GM12891 (cell line): Measurements from ENCODE around the gene ZC3H4.

Source experiments
- DNase-seq: peaks from one replicate; pipeline ENCODE4 v3.0.0; 2011; ENCODE audit warnings: low spot score; ENCODE audit not compliant: insufficient read length
- FAIRE-seq: peaks from 2 replicates; lab custom pipeline; 2011; peaks lifted over from hg19 to GRCh38; lab: Jason Lieb, UNC
- PAX5 ChIP-seq: IDR thresholded peaks from 2 replicates; pipeline ENCODE4 v1.6.1; 2011; ENCODE audit warnings: low read length, moderate library complexity, mild to moderate bottlenecking; ENCODE audit not compliant: insufficient read depth, severe bottlenecking
- POLR2A ChIP-seq: IDR thresholded peaks from 2 replicates; pipeline ENCODE4 v1.6.1; 2011; ENCODE audit warnings: low read depth, low read length, control low read depth
- POLR2AphosphoS5 ChIP-seq: IDR thresholded peaks from 2 replicates; pipeline ENCODE4 v1.6.1; 2011; ENCODE audit warnings: low read depth, low read length, control low read depth
- POU2F2 ChIP-seq: IDR thresholded peaks from 2 replicates; pipeline ENCODE4 v1.6.1; 2011; ENCODE audit warnings: low read depth, mild to moderate bottlenecking, control low read depth, low read length, moderate library complexity
- SPI1 ChIP-seq: IDR thresholded peaks from 2 replicates; pipeline ENCODE4 v1.6.1; 2011; ENCODE audit warnings: low read depth, low read length, control low read depth
- TAF1 ChIP-seq: IDR thresholded peaks from 2 replicates; pipeline ENCODE4 v1.6.1; 2011; ENCODE audit warnings: low read depth, low read length, control low read depth

ZC3H4 gene

DNA sequence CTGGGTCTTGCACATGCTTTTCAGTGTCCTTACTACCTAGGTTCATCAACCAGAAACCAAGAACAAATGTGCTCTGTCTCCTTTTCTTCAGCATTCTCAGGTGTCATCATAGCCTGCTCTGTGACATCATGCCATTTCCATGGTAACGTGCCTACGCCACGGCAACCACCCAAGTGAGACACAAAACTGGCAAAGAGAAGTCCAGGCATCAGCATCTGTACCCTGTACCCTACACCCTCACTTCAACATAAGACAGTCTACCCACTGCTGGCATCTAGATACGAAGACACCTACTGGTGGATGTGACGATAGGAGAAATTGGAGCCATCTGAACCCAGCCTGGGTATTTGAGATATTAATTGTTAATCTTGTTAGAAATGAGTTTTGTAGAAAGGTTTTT lies 13.3 kb downstream of the ZC3H4 start:
- DNase-seq (no peak), FAIRE-seq (no peak)
- no peak for TF ChIP-seq TAF1
- no peak for TF ChIP-seq POLR2A
- TF ChIP-seq SPI1: no peak
- TF ChIP-seq PAX5: no peak
- TF ChIP-seq POLR2AphosphoS5: no peak
- TF ChIP-seq POU2F2: no peak

DNA sequence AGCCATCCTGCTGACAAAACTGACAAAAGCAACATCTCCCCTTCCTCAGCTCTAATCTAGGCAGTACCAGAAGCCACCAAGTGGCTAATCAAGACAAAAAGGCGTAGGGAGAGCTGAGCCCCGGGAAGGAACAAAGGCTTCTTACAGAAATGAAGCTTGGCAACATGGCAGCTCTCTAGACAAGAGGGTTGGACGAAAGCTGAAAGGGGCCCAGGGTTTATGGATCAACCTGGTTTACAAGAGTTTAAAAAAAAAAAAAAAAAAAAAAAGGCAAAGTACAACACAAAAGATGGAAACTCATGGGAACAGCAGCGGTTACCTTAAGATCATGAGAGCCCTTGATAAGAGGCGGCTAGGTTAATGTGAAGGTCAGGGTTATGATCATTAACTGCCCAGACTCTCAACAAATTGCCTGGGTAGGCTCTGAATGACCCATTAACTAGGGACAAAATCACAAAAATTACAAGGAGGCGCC lies 14.0 kb downstream of the ZC3H4 start:
- DNase-seq: no peak
- FAIRE-seq: no peak
- TF ChIP-seq POLR2A (no peak), POU2F2 (no peak), TAF1 (no peak), SPI1 (no peak), PAX5 (no peak), POLR2AphosphoS5 (no peak)

DNA sequence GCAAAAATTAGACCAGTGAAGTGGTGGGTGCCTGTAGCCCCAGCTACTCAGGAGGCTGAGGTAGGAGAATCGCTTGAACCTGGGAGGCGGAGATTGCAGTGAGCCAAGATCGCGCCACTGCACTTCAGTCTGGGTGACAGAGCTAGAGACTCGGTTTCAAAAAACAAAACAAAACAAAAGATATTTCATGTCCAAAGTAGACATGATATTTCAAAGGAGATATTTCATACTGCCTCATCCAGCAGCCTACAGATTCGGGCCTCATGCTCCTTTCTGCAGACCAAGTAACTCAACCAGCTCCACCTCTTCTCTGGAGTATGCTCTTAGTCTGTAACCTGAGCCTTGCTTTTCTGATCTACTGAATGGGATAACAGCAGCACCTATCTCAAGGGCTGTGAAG lies 15.0 kb downstream of the ZC3H4 start:
- no peak for DNase-seq
- no peak for TF ChIP-seq PAX5
- no peak for TF ChIP-seq TAF1
- TF ChIP-seq POU2F2: no peak
- no peak for TF ChIP-seq POLR2A
- TF ChIP-seq POLR2AphosphoS5: no peak
- TF ChIP-seq SPI1: no peak
- FAIRE-seq: no peak

DNA sequence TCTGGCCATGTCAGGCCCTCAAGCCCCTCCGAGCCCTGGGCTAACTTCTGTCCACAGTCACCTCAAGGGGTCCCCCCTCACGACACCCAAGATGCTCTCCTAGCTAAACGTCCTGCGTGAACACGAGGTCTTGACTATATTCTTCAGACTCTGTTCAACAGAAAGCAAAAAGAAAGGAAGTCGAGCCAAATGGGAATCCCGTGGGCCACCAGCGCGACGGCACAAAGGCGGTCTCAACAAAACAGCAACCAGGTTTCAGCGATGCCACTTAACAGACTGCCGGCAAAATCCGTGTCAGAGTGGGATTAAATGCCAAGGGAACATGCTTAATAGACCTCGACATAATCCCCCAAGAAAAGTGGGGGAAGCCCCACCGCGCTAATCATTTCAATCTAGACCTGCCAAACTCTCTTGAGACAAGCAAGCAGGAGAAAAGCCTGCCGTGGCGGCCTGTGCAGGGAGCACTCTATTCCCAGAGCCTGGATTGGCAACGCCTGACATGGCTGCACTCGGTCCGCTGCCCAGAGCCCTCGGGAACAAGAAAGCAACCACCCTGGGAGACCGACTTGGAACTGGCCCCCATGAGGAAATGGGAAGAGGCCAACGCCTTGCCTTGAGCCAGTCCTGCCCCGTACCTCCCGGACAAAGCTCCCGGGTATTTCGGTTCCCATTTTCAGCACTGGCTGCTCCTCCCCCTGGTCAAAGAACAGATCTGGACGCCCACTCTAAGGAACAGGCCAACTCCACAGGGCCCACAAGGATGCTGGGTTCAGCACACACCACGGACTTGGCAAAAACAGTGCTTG lies 16.0 kb downstream of the ZC3H4 start:
- FAIRE-seq: no peak
- no peak for TF ChIP-seq SPI1
- TF ChIP-seq POLR2AphosphoS5: no peak
- no peak for TF ChIP-seq POU2F2
- TF ChIP-seq POLR2A: no peak
- TF ChIP-seq PAX5: no peak
- TF ChIP-seq TAF1: no peak

DNA sequence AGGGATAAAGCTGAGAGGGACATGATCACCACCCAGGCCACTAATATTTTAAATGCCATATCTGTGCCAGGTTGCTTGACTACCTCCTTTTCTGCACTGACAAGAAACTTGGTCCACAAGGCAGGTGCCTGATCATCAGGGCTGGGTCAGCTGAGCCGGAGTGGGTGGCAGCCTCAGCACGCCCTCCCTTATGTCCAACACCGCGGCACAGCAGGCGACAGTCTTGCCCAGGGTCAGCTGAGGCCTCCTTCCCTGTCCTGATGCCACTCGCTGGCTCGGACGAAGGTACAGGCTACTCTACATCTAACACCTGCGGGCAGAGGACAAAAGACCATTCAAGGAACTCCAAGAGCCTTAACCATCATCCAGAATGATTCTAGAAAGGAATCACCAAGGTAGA lies 16.9 kb downstream of the ZC3H4 start:
- TF ChIP-seq POU2F2 (no peak), SPI1 (no peak), TAF1 (no peak), PAX5 (no peak), POLR2AphosphoS5 (no peak), POLR2A (no peak)
- DNase-seq (no peak), FAIRE-seq (no peak)

More for the DNA sequence above, 16.0 kb downstream of the ZC3H4 start:
- no peak for DNase-seq

DNA sequence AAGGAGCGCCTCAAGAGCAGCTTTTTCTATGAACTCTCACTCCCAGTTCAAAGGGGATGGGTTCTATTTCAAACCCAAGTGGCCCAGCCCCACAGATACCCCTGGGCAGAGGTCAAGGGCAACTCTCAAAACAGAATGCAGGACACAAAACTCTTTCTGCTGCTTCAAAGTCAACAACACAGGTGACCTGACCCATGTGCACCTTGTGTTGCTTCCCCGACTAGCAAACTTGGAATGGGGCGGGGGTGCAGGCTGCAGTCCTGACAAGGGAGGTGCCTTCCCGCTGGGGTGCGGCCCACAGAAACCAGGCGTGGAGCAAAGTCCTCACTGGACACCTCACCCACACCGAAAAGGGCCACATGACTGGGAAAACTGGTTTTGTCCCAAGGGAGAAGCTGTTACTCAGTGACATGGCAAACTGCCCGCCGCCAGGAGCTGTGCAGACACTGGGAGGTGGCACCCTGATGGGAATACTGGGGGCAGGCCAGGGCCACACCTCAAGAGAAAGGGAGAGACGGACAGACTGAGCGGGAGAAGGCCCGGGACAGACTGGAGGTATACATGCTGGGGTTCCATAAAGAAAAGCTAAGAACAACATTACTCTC lies 17.4 kb downstream of the ZC3H4 start:
- FAIRE-seq (no peak), DNase-seq (no peak)
- no peak for TF ChIP-seq POLR2AphosphoS5
- no peak for TF ChIP-seq TAF1
- no peak for TF ChIP-seq POLR2A
- no peak for TF ChIP-seq PAX5
- TF ChIP-seq SPI1: no peak

DNA sequence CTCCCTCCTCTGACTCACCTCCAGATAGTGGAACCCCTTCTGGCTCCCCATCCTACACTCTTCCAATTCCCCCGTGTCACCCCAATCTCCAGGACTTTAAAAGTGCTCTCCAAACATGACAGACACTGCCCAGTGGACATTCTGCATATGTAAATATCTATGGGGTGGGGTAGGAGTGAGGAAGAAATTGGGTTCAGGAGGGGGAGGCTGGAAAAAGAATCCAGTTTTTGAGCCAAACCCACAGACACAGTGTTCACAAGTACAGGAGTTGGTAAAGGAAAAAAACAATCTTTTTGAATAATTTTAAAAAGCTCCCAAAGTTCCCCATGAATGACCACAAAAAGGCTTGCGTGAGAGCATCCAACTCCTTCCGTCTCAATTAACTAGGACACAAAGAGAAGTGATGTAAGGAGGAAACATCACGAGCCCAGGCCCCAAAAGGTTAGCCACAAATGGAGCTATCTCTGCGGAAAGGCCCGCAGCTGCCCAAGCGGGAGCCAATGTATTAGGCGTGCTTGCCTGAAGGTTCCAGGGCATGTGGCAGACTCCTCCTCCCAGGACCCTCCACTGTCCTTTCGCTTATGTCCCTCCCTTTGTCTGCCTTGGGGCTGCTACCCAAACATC lies 18.0 kb downstream of the ZC3H4 start:
- no peak for TF ChIP-seq POU2F2
- no peak for TF ChIP-seq PAX5
- TF ChIP-seq SPI1: no peak
- no peak for TF ChIP-seq POLR2AphosphoS5
- no peak for TF ChIP-seq POLR2A
- no peak for TF ChIP-seq TAF1
- FAIRE-seq: no peak
- DNase-seq: no peak

DNA sequence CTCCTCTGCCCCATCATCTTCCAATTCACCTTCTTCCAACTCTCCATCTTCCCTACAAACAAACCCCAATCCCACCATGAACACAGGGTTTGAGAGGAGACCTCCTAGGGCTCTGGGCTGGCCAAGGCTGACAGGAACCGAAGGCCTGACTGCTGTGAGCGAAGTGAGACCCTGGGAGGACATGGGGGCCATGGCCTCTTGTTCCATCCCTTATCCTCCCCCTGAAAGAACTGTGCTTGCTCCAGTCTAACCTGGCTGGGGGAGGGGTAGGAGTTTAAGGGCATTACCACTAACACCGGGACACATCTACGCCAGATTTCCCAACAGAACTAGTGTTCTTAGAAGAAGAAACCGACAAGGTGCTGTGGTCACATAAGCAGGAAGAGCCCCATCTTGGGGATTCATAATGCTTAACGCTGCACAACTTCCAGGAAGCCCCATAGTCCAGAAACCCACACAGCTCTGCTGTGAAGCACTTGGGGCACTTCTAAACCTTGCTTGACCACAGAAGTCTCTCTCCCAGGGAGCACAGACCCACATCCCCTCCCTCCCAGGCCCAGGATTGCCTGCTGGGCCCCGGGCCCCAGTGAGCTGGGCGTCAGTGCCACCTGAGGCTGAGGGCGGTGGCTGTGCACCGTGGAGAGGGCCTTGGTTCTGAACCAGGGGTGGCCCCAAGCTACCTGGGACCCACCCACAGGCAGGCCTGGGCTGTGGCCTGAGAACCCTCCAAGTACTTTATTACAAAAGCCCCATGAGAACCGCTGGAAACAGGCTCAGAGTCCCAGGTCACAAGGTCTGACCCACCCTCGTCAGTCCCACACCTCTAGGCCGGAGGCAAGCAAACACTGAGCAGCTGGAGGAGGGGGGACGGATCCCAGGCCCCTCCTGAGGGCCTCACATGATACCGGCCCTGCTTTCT lies 18.8 kb downstream of the ZC3H4 start:
- no peak for TF ChIP-seq POLR2A
- TF ChIP-seq POU2F2: no peak
- no peak for TF ChIP-seq PAX5
- TF ChIP-seq SPI1: no peak
- no peak for TF ChIP-seq TAF1
- no peak for TF ChIP-seq POLR2AphosphoS5
- FAIRE-seq (no peak), DNase-seq (no peak)
